Measurements from ENCODE around the gene NFIA. TPM values are rescaled to one million over a fixed set of nuclear protein-coding genes. Genes with fewer than 3 reads are reported as not detected.

NFIA gene
- total RNA-seq, 1 experiment from 2014 or later: 12.6 TPM

DNA sequence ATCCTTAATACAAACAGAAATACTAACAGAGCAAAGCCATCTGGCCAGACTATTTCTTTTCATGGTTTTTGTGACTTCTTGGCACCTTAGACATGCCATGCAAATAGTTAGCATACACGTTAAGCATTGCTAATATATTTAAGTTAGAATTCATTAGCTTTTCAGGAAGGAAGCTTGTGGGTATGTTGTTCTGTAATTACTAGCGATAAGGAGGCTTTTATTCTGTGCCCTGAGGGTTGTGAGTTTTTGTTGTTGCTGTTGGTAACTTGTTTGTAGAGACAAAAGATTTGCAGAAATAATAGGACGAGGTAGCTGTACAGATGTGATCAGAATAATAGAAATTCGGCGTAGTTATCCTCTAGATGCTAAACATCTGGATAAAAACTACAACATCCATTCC is 337.3 kb downstream of the NFIA start:
- in situ Hi-C loops (cut with HindIII; ENCODE audit: low pct_unique_long_range_greater_than_20kb, low sequenced_read_pairs): no loop called here
- no peak for DNase-seq (ENCODE audit: low read depth, low spot score)

DNA sequence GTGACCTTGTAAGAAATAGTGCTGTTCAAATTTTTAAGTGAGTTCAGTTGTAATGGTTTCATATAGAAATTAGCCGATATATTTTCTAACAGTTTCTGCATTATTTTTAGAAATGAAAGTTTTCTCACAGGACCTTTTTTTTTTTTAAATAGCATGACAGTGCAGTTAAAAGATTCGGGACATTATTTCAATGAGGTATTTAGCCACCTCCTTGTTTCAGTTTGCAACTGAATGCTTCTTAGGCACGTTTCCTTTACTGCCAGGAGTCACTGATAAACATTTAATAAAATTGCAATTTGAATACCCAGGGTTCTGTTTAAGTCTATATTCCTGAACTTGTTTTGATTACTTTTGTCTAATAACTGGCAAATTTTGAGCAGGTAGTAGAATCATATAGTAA is 337.9 kb downstream of the NFIA start:
- DNase-seq (ENCODE audit: low read depth, low spot score): no peak
- in situ Hi-C loops (cut with HindIII; ENCODE audit: low pct_unique_long_range_greater_than_20kb, low sequenced_read_pairs): no loop called here

DNA sequence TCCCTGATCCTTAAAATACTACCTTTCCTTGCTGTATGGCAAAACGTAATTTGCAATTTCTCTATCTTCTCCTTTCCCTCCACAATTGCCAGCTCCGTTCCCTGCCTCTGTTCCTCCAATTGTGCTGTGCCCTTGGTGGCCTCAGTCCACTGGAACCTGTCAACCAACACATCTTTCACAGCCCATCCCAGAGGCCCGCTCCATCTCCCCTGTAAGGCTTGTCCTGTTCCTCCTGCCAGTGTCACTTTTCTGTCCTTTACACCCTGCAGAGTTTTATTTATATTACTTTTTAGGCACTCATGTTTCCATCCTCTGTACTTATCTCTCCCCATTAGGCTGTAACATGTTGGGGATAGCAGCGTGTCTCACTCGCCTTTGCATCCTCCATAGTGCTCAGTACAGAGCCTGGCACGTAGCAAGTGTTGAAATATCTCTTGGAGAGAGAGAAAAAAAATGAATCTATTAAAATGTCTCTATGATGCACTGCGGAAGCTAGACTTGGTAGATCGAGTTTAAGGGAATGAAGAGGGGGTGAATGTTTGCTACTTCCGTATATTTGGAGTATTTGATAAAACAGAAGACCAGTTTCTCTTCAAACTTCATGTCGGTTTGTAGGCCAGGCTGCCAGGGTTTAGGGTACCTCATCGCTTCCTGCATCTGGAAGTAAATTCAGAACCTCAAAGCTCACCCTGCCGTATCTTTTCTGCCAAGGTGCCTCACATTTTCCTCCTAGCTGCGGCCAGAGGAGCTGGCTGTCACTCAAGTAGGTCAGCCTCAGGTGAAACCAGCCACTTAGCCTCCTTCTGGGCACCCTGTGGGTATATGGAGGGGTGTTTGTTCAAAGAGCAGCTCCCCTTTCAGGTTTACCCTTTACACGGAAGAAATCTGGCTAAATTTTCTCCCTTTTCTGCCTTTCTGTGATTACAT is 338.8 kb downstream of the NFIA start:
- DNase-seq (ENCODE audit: low read depth, low spot score): no peak
- in situ Hi-C loops (cut with HindIII; ENCODE audit: low pct_unique_long_range_greater_than_20kb, low sequenced_read_pairs): no loop called here

DNA sequence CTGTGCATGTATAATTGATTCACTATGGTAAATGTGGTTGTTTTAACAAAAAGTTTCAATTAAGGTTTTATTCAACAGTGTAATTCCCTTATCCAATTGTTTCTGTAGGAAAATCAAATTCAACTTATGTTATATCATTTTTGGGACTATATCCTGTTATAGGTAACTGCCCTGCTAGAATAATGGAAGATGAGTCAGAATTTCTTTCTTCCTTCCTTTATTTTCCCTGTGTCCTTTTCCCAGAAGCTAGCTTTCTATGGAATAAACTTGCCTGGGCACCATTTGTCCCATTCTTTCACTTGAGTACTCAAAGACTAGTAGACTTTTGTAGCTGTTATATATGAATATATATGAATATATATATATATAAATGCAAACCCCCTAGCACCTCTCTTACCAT is 341.3 kb downstream of the NFIA start:
- no peak for DNase-seq (ENCODE audit: low read depth, low spot score)
- in situ Hi-C loops (cut with HindIII; ENCODE audit: low pct_unique_long_range_greater_than_20kb, low sequenced_read_pairs): no loop called here

DNA sequence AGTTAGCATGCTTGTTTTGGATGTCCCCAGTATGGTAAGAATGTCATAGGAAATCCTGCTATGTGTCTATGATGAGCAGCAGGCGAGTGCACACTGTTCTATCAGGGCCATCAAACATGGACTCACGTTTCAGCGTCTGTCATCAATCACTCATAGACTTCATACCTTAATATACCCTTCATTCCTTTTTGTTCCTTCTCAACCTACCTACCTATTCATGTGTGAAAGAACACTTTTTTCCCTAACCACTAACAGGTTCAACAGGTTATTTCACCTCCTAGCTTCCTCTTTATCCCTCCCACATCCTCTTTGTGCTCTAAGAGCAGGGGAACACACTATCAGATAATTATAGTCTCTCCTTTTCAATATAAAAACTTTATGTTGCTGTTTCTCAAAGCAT is 342.0 kb downstream of the NFIA start:
- no peak for DNase-seq (ENCODE audit: low read depth, low spot score)
- in situ Hi-C loops (cut with HindIII; ENCODE audit: low pct_unique_long_range_greater_than_20kb, low sequenced_read_pairs): no loop called here

DNA sequence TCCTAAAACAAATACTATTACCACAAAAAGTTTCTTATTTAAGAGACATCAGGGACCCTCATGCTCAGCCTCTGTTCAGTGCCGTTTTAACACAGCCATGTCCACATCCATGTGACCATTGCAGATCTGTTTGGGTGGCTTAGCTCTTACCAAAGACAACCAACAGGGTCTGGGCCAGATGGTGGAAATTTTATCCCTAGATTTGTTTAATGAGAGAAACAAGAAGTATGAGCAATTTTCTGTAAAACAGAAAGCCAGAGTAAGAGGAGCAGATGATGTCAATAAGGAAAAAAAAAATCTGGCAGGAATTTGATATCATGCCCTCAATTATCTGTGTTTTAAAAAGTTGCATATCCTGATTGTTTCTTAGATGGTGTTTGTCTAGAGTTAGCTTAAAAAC is 342.7 kb downstream of the NFIA start:
- no peak for DNase-seq (ENCODE audit: low read depth, low spot score)
- in situ Hi-C loops (cut with HindIII; ENCODE audit: low pct_unique_long_range_greater_than_20kb, low sequenced_read_pairs): no loop called here

DNA sequence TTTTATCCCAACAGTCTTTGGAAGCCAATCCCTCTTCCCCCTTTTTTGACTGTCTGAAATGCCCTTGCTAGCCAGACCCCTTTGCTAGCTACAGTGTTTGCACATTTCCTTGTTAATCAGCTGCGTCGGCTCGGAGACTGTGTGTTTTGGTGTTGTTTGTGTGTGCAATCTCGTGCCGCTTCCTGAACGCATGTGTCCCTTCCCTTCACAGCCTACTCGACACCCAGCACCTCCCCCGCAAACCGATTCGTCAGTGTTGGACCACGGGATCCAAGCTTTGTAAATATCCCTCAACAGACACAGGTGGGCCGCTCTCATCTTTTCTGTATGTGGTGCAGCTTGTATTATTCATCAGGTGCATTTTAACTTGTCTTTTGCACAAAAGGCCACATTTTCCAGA is 343.9 kb downstream of the NFIA start:
- in situ Hi-C loops (cut with HindIII; ENCODE audit: low pct_unique_long_range_greater_than_20kb, low sequenced_read_pairs): no loop called here
- no peak for DNase-seq (ENCODE audit: low read depth, low spot score)

DNA sequence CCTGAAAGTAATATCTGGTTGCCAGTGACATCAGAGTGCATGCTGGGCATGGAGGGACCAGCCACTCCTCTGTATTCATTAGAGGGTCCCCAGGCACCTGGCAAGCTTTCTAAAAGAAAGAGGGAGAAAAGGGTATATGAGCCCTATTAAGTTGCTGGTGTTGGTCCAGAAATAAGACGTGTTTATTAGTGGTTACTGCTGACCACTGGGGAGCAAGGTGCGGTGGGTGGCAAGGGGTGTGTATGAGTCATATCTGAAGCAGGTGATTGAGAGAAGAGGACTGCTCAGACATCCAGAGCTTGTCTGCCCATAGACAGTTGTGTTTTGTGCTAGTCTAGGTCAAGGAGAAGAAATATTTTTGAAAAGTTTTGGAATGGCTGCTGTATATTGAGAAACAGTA is 344.5 kb downstream of the NFIA start:
- no peak for DNase-seq (ENCODE audit: low read depth, low spot score)
- in situ Hi-C loops (cut with HindIII; ENCODE audit: low pct_unique_long_range_greater_than_20kb, low sequenced_read_pairs): no loop called here

DNA sequence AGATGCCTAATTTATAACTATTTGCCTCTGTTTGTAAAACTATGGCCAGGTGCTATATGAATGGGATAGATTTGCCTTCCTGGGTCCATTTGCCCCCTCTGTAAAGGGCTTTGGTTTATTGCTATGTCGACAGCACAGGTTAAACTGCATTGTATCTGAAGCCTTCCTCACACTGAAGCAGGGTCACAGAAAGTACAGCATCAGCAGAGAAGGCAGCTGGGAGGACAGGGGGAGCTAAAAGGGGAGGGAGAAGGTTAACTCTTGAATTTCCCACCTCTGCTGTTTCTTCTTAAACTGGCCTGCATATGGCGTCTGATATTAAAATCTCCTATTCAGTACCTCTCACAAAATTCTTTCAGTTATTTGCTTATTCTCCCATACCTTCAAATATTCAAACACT is 345.1 kb downstream of the NFIA start:
- no peak for DNase-seq (ENCODE audit: low read depth, low spot score)
- in situ Hi-C loops (cut with HindIII; ENCODE audit: low pct_unique_long_range_greater_than_20kb, low sequenced_read_pairs): no loop called here

DNA sequence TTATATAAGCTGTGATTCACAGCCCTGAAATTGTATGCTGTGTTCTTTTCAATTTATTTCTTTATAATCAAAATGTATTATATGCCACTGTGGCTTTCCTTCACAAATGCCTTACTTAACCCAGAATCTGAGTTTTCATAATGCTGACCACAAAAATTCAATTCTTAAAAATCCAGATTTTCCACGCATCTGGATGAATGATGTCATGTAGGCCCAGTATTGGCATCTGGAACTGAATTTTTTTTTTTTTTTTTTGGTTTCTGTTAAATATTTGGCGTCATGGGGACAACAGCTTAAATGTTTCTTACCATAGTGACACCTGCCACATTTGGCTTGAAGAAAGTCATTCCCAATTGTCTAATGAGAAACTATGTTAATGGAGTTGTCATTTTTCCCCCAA is 345.8 kb downstream of the NFIA start:
- in situ Hi-C loops (cut with HindIII; ENCODE audit: low pct_unique_long_range_greater_than_20kb, low sequenced_read_pairs): no loop called here
- DNase-seq (ENCODE audit: low read depth, low spot score): no peak

DNA sequence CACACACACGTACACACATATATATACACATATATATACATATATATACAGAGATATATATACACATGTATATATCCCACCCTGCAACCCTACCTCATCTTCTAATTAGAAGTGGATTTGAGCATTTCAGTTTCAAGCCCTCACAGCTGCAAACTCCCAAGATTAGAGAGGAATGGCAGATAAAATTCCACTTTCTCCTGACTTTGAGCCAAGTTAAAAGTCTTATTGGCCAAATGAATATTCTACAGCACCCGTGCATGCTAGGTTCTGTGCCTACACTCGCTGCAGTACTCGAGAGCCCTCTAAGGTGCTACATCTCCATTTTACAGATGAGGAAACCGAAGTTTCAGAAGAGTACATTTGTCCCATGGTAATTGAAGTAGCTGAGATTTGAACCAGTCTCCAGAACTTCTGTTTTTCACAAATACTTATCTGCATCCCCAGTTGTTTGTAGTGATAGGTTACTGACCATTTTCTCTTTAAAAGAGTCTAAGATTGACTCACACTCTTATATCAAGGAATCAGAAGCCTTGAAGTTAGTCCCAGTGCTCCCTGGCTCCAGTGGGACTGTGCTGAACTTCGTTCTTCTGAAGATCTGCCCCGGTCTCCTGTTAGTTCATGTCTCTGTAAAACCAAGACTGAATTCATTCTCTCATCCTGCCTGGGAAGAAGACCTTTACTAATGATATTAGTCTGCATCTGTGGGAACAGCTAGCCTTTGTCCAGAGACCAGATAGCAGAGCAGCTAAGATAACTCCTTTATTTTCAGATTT is 350.4 kb downstream of the NFIA start:
- in situ Hi-C loops (cut with HindIII; ENCODE audit: low pct_unique_long_range_greater_than_20kb, low sequenced_read_pairs): no loop called here
- DNase-seq (ENCODE audit: low read depth, low spot score): peak; percentile 47

DNA sequence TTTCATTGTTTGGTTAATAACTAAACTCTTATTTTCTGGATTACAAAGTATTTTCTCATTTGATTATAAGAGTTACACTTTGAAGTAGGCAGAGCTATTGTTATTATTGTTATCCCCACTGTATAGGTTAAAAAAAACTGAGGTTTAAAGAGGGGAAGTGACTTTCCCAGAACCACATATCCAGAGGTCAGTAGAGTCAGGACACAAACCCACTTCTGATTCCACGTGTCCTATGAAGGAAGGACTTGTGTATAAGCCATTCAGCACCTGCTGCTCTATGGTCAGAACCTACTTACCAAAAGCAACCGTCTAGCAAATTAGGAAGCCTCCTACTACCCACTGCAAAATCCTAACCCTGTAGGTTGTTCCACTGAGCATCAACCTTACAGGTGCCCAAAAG is 351.3 kb downstream of the NFIA start:
- DNase-seq (ENCODE audit: low read depth, low spot score): no peak
- in situ Hi-C loops (cut with HindIII; ENCODE audit: low pct_unique_long_range_greater_than_20kb, low sequenced_read_pairs): no loop called here

DNA sequence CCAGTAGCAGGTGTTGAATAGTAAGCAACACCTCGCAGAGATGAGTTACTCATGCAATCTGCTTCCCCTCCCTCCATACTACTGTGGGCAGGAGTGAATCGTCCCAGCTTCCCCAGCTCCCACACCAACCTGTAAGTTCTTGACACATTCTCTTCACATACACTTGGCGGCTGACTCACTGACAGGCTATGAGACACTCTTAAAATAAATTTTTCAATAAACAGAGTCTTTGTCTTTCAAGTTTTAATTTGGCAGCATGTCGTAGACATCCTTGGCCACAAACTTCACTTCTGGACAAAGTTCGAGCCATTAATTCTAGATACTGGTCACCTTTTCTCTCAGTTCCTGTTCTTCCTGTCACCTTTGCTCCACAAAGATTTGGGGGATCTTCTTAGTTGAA is 351.9 kb downstream of the NFIA start:
- in situ Hi-C loops (cut with HindIII; ENCODE audit: low pct_unique_long_range_greater_than_20kb, low sequenced_read_pairs): no loop called here
- DNase-seq (ENCODE audit: low read depth, low spot score): no peak

DNA sequence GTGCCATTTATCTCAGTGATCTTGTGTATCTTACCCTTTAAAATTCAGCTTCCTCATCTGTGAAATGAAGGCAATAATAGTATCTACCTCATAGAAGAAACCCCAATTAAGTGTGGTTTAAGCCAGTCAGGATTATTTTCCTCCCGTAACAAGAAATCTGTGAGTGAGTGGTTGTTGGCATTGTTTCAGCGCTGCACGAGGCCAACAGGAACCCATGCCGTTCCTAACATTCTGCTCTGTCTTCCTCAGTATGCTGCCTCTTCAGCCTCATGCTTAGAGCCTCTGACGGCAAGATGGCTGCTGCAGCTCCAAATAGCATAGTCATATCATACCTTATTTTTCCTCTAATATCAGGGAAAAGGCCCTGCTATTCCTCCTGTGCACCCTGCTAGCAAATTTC is 352.9 kb downstream of the NFIA start:
- no peak for DNase-seq (ENCODE audit: low read depth, low spot score)
- in situ Hi-C loops (cut with HindIII; ENCODE audit: low pct_unique_long_range_greater_than_20kb, low sequenced_read_pairs): no loop called here

DNA sequence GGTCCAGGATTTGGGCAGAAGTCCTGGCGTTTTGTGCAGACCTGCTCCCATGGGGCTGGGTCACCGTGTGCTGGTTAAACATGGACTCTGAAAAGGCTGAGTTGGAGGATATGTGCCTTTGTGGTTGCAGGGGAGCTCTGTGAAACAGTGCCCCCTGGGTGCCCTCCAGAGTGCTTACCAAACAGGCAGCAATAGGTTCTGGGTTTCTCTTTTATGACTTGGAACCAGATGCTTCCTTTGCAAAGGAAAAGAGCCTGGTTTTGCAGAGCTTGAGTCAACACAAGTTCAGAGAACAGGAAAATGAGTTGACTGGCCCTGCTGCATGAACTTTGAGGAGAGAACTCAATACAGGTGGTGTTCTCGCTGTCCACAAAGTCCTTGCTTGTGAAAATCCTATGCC is 353.7 kb downstream of the NFIA start:
- in situ Hi-C loops (cut with HindIII; ENCODE audit: low pct_unique_long_range_greater_than_20kb, low sequenced_read_pairs): no loop called here
- DNase-seq (ENCODE audit: low read depth, low spot score): no peak

DNA sequence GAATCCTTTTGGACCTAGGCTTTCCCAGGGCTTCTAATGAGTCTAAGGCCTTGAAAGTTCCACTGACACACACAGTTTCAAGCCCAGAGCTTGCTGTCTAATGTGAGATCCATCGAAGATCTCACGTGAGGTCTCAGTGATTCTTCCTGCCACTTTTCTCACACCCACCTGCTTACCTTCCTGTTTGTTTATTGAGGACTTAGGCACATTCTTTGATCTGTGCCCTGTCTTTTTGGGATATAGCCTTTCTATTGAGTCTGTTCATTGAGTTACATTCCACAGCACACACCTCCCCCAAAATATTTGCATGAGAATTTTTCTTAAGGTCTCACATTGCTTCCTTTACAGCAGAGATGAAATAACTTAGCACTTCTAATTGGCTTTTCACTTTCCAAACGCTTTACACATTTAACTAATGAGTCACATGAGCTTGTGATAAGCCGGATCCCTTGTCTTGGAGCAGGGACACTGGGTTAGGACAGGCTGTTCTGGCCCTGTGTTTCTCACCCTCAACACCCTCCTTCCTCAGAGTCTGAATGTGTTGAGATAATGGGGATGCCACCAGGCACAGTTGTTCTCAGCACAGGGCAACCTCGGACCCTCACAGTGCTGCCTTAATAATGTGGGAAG is 354.2 kb downstream of the NFIA start:
- no peak for DNase-seq (ENCODE audit: low read depth, low spot score)
- in situ Hi-C loops (cut with HindIII; ENCODE audit: low pct_unique_long_range_greater_than_20kb, low sequenced_read_pairs): no loop called here

DNA sequence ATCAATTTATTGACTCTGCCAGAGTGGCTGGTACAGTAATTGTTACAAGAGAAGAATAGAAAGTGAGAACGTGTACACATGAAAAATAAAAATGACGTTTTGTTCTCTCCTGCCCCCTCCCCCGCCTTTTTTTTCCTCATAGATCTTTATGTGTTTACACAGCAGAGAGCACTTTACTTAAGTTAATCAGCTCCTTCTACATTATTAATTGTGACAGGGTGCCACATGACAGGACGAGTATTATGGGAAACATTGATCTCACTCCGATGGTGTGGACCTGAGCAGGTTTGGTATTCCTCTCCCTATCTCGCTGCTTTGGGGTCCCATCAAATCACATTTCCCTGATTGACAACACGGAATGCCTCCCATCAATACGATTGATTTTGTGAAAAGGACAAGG is 356.9 kb downstream of the NFIA start:
- in situ Hi-C loops (cut with HindIII; ENCODE audit: low pct_unique_long_range_greater_than_20kb, low sequenced_read_pairs): no loop called here
- DNase-seq (ENCODE audit: low read depth, low spot score): no peak

DNA sequence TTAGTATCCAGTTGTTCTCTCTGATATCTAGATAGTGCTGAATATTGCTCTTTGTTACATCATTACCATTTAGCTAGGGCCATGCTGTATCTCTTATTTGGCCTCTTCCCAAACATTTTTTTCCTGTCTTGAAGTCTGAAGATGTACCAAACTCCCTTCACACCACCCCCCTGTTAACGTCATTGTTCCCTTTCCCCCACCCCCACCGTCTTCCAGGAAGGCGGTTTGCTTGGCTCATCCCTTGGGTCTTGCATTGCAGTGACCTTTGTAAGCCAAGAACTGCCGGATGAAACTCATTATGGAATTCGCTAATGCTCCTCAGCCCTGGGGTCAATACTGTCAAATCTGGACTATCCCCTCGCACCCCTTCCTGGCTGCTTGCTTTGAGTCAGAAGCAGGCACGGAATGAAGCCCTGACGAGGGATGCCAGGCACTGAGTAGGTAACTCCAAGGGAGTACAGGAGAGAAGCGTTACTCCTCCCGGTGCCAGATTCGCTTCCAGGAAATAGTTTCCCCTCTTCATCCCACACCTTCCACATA is 359.4 kb downstream of the NFIA start:
- DNase-seq (ENCODE audit: low read depth, low spot score): peak; percentile 88
- in situ Hi-C loops (cut with HindIII; ENCODE audit: low pct_unique_long_range_greater_than_20kb, low sequenced_read_pairs): no loop called here

Measured in SK-MEL-5 (cell line).